GM23338 (cell line): ENCODE measurements around the gene ABR. TPM values are rescaled to one million over a fixed set of nuclear protein-coding genes. Genes with fewer than 3 reads are reported as not detected.

Experiments
- ATAC-seq: fragments of 200-7000 bp; cut with Tn5 transposase; 3 replicates; pipeline ENCODE4 v1.9.1; 2020
- DNase-seq: peaks from one replicate; pipeline ENCODE4 v3.0.0-alpha.2; 2015; ENCODE audit warnings: low spot score
- H2AFZ ChIP-seq: fragments of 200-600 bp; sonication (generic); 2 replicates; pipeline ENCODE4 v1.8.0; 2016; ENCODE audit warnings: antibody characterized with exemption, mild to moderate bottlenecking, moderate library complexity
- H3F3A ChIP-seq: fragments of 200-600 bp; sonication (generic); replicated peaks from 2 replicates; pipeline ENCODE4 v1.8.0; 2017; ENCODE audit warnings: antibody characterized with exemption, mixed run types, low read depth
- H3K27ac ChIP-seq: fragments of 200-600 bp; sonication (generic); 2 replicates; pipeline ENCODE4 v1.6.1; 2016; ENCODE audit warnings: low read depth
- H3K27me3 ChIP-seq: fragments of 200-600 bp; sonication (generic); 2 replicates; pipeline ENCODE4 v1.8.0; 2016; ENCODE audit warnings: mild to moderate bottlenecking, mixed run types, moderate library complexity; ENCODE audit not compliant: insufficient read depth
- H3K36me3 ChIP-seq: fragments of 200-600 bp; sonication (generic); 2 replicates; pipeline ENCODE4 v1.8.0; 2016; ENCODE audit warnings: mild to moderate bottlenecking; ENCODE audit not compliant: insufficient read depth
- H3K4me1 ChIP-seq: fragments of 200-600 bp; sonication (generic); 2 replicates; pipeline ENCODE4 v1.8.0; 2016; ENCODE audit warnings: mild to moderate bottlenecking, moderate library complexity; ENCODE audit not compliant: insufficient read depth
- H3K4me2 ChIP-seq: fragments of 200-600 bp; sonication (generic); 2 replicates; pipeline ENCODE4 v1.7.1; 2017; ENCODE audit warnings: mixed run types
- H3K4me3 ChIP-seq: fragments of 200-600 bp; sonication (generic); 2 replicates; pipeline ENCODE4 v1.6.1; 2016; ENCODE audit warnings: mixed run types
- H3K79me2 ChIP-seq: fragments of 200-600 bp; sonication (generic); replicated peaks from 2 replicates; pipeline ENCODE4 v1.8.0; 2017; ENCODE audit warnings: mild to moderate bottlenecking; ENCODE audit not compliant: insufficient read depth
- H3K9me2 ChIP-seq: fragments of 200-600 bp; sonication (generic); 2 replicates; pipeline ENCODE4 v1.8.0; 2017; ENCODE audit not compliant: insufficient read depth
- H4K20me1 ChIP-seq: fragments of 200-600 bp; sonication (generic); replicated peaks from 2 replicates; pipeline ENCODE4 v1.8.0; 2017; ENCODE audit warnings: mild to moderate bottlenecking; ENCODE audit not compliant: insufficient read depth
- H3K27ac Mint-ChIP-seq: 2 replicates; pipeline ENCODE4 v1.8.0; 2020; ENCODE audit warnings: inconsistent platforms, mild to moderate bottlenecking, moderate library complexity, mixed read lengths
- H3K27me3 Mint-ChIP-seq: 3 replicates; pipeline ENCODE4 v1.8.0; 2022; ENCODE audit warnings: low read depth, mild to moderate bottlenecking, moderate library complexity, mixed read lengths, inconsistent platforms; ENCODE audit not compliant: insufficient read depth, poor library complexity
- H3K36me3 Mint-ChIP-seq: 3 replicates; pipeline ENCODE4 v1.8.0; 2021; ENCODE audit warnings: low read depth, mild to moderate bottlenecking, inconsistent platforms, moderate library complexity, mixed read lengths
- H3K4me1 Mint-ChIP-seq: 3 replicates; pipeline ENCODE4 v1.8.0; 2020; ENCODE audit warnings: mild to moderate bottlenecking, inconsistent platforms, mixed read lengths
- H3K4me3 Mint-ChIP-seq: 3 replicates; pipeline ENCODE4 v1.8.0; 2021; ENCODE audit warnings: moderate library complexity, mild to moderate bottlenecking, inconsistent platforms, mixed read lengths
- H3K9me3 Mint-ChIP-seq: 3 replicates; pipeline ENCODE4 v1.8.0; 2020; ENCODE audit warnings: moderate library complexity, mild to moderate bottlenecking, inconsistent platforms, mixed read lengths
- CREB1 ChIP-seq: fragments of 250-450 bp; sonication (Bioruptor Pico); IDR thresholded peaks from 2 replicates; pipeline ENCODE4 v1.5.0; 2020; ENCODE audit warnings: low read depth, mild to moderate bottlenecking, moderate library complexity
- CTCF ChIP-seq, 2 experiments: fragments of 200-600 bp in 1 of 2; sonication (generic) in 1 of 2; conservative IDR thresholded peaks; 2 replicates each; pipeline versions ENCODE4 v1.5.1 to v1.6.1; 2016 to 2017; ENCODE audit warnings: antibody characterized with exemption in 2 of 2, low read depth in 2 of 2, mild to moderate bottlenecking in 2 of 2, moderate library complexity in 1 of 2
- ETS1 ChIP-seq: IDR thresholded peaks from 2 replicates; pipeline ENCODE4 v1.6.1; 2016; ENCODE audit warnings: antibody characterized with exemption
- EZH2 ChIP-seq: fragments of 200-600 bp; sonication (generic); IDR thresholded peaks from one replicate; pipeline ENCODE4 v1.8.0; 2017; ENCODE audit warnings: antibody characterized with exemption, mild to moderate bottlenecking, low read depth; ENCODE audit not compliant: unreplicated experiment
- EZH2phosphoT487 ChIP-seq: fragments of 200-600 bp; sonication (generic); IDR thresholded peaks from one replicate; pipeline ENCODE4 v1.8.1; 2018; ENCODE audit warnings: antibody characterized with exemption; ENCODE audit not compliant: unreplicated experiment
- JUNB ChIP-seq: IDR thresholded peaks from one replicate; pipeline ENCODE4 v1.6.1; 2016; ENCODE audit warnings: antibody characterized with exemption; ENCODE audit not compliant: unreplicated experiment
- POLR2AphosphoS5 ChIP-seq: IDR thresholded peaks from 2 replicates; pipeline ENCODE4 v1.6.1; 2016; ENCODE audit warnings: antibody characterized with exemption, low read depth
- REST ChIP-seq: IDR thresholded peaks from one replicate; pipeline ENCODE4 v1.6.1; 2018; ENCODE audit warnings: antibody characterized with exemption; ENCODE audit not compliant: unreplicated experiment
- STAT1 ChIP-seq: IDR thresholded peaks from one replicate; pipeline ENCODE4 v1.6.1; 2016; ENCODE audit warnings: antibody characterized with exemption; ENCODE audit not compliant: unreplicated experiment
- ZNF331 ChIP-seq: fragments of 250-450 bp; sonication (Bioruptor Pico); IDR thresholded peaks from 2 replicates; pipeline ENCODE4 v1.5.0; 2020; ENCODE audit warnings: low read depth, mild to moderate bottlenecking, moderate library complexity
- ZNF462 ChIP-seq: fragments of 250-450 bp; sonication (Bioruptor Pico); IDR thresholded peaks from 2 replicates; pipeline ENCODE4 v1.5.0; 2020; ENCODE audit warnings: mild to moderate bottlenecking, moderate library complexity
- polyA plus RNA-seq: library from polyadenylated mRNA; unstranded; fragments of >200 nt; fragmentation: Nextera tagmentation; extraction: Ambion mirVana; gene quantifications from 2 replicates; pipeline ENCODE4 v1.2.1, GENCODE V29; 2016
- total RNA-seq: library from RNA; depleted of rRNA; stranded (reverse); fragments of >200 nt; shearing (Covaris generic); gene quantifications from 2 replicates; pipeline ENCODE4 v1.2.3, GENCODE V29; 2014

ABR gene
- total and polyA plus RNA-seq, 2 experiments from 2014 or later: 15.0 to 27.7 TPM

- TF ChIP-seq JUNB: no peak
Observed at GRCh38 chr17:1177016-1177700, 2.6 kb downstream of the ABR start (continued).

- H3K36me3 Mint-ChIP-seq: no peaks in the 10 kb centered on the region; the same call in 2 of the 3 replicates
- no peak overlapping the region for H3K4me3 Mint-ChIP-seq
- no peak overlapping the region for H3K27ac Mint-ChIP-seq
- Histone ChIP-seq H3K4me3 (no peak overlapping the region), H3K9me2 (no peaks in the 10 kb centered on the region), H3K4me2 (no peak overlapping the region), H3F3A (no peaks in the 10 kb centered on the region), H3K36me3 (no peaks in the 10 kb centered on the region), H3K27me3 (peaks cover 9% of the 10 kb centered on the region), H3K4me1 (peaks cover 7% of the 10 kb centered on the region; the same call in 1 of the 2 replicates), H4K20me1 (no peaks in the 10 kb centered on the region), H3K79me2 (no peaks in the 10 kb centered on the region), H2AFZ (no peak overlapping the region), H3K27ac (no peak overlapping the region)
- DNase-seq (no peak), ATAC-seq (no peak)
- no peaks in the 10 kb centered on the region; the same call in 2 of the 3 replicates for H3K9me3 Mint-ChIP-seq
- no peaks in the 10 kb centered on the region; the same call in 2 of the 3 replicates for H3K4me1 Mint-ChIP-seq
- H3K27me3 Mint-ChIP-seq: peaks cover 19% of the 10 kb centered on the region
- TF ChIP-seq CREB1 (no peak), CTCF (conservative IDR thresholded peaks at IDR 0.05; ENCODE audit: low read depth in 2 of 2) (no peak), JUNB (no peak), STAT1 (no peak), ZNF462 (CRISPR knock-in tag) (no peak), ZNF331 (CRISPR knock-in tag) (no peak), REST (no peak), EZH2phosphoT487 (no peak), POLR2AphosphoS5 (no peak), EZH2 (no peak), ETS1 (no peak)
Observed at GRCh38 chr17:1174263-1174880, 5.4 kb downstream of the ABR start.
